Lung microvascular endothelial cell (primary cell): ENCODE data around the gene TMEM123. TPM values are rescaled to one million over a fixed set of nuclear protein-coding genes. Genes with fewer than 3 reads are reported as not detected.

ENCODE experiments used
- DNase-seq, 2 donors: peaks; one replicate each; pipeline versions ENCODE4 v3.0.0 to v3.0.0-alpha.2; 2010; ENCODE audit warnings: low read depth in 2 of 2
- total RNA-seq: library from RNA; depleted of rRNA; stranded (reverse); fragments of >200 nt; gene quantifications from 2 replicates; pipeline ENCODE4 v1.2.1, GENCODE V29; 2014

The TMEM123 gene
- total RNA-seq, 1 donor from 2014 or later: 269 TPM

GRCh38 chr11:102426570-102426969 is 26.0 kb downstream of the TMEM123 start:
- DNase-seq: no peak

- DNase-seq: peak in 1 of 2 donors; percentile 45
Measured at GRCh38 chr11:102426000-102426399, 26.6 kb downstream of the TMEM123 start.

- no peak for DNase-seq
Measured at GRCh38 chr11:102423936-102424335, 28.6 kb downstream of the TMEM123 start.

- DNase-seq: no peak
Measured at GRCh38 chr11:102422817-102423712, 29.5 kb downstream of the TMEM123 start.

- DNase-seq: no peak
Measured at GRCh38 chr11:102421261-102421660, 31.3 kb downstream of the TMEM123 start.

GRCh38 chr11:102420547-102420946 is 32.0 kb downstream of the TMEM123 start:
- DNase-seq: no peak

- DNase-seq: no peak
Measured at GRCh38 chr11:102419181-102419580, 33.4 kb downstream of the TMEM123 start.

GRCh38 chr11:102416976-102417375 is 35.6 kb downstream of the TMEM123 start:
- no peak for DNase-seq

GRCh38 chr11:102415304-102415916 is 37.2 kb downstream of the TMEM123 start:
- no peak for DNase-seq

GRCh38 chr11:102414559-102414958 is 38.0 kb downstream of the TMEM123 start:
- DNase-seq: no peak

GRCh38 chr11:102413497-102413896 is 39.1 kb downstream of the TMEM123 start:
- DNase-seq: no peak

- DNase-seq: no peak
Measured at GRCh38 chr11:102411142-102411541, 41.4 kb downstream of the TMEM123 start.

GRCh38 chr11:102410382-102410784 is 42.2 kb downstream of the TMEM123 start:
- DNase-seq: no peak

- DNase-seq: no peak
Measured at GRCh38 chr11:102408339-102408738, 44.2 kb downstream of the TMEM123 start.

GRCh38 chr11:102407901-102408300 is 44.7 kb downstream of the TMEM123 start:
- peak in 1 of 2 donors; percentile 35 for DNase-seq

GRCh38 chr11:102406099-102406498 is 46.5 kb downstream of the TMEM123 start:
- no peak for DNase-seq

GRCh38 chr11:102405501-102405900 is 47.1 kb downstream of the TMEM123 start:
- no peak for DNase-seq

GRCh38 chr11:102402548-102402947 is 50.0 kb downstream of the TMEM123 start:
- no peak for DNase-seq

- DNase-seq: no peak
Measured at GRCh38 chr11:102401905-102402304, 50.7 kb downstream of the TMEM123 start.

- DNase-seq: no peak
Measured at GRCh38 chr11:102400603-102401002, 52.0 kb downstream of the TMEM123 start.

- no peak for DNase-seq
Measured at GRCh38 chr11:102399189-102399588, 53.4 kb downstream of the TMEM123 start.

- DNase-seq: no peak
Measured at GRCh38 chr11:102398297-102398696, 54.3 kb downstream of the TMEM123 start.
